Trophoblast cell (in vitro differentiated cells and primary cell): ENCODE measurements around the gene UBAC2.

Source experiments
- DNase-seq, 2 donors: peaks; one replicate each; pipeline ENCODE4 v3.0.0-alpha.2; 2016
- H2AFZ ChIP-seq: 2 replicates; pipeline ENCODE4 v1.6.1; 2013; ENCODE audit warnings: low read length, moderate library complexity, mild to moderate bottlenecking; ENCODE audit not compliant: insufficient read depth, poor library complexity
- H2AK5ac ChIP-seq: 2 replicates; pipeline ENCODE4 v1.6.1; 2013; ENCODE audit warnings: mild to moderate bottlenecking, low read length
- H2BK120ac ChIP-seq: 2 replicates; pipeline ENCODE4 v1.6.1; 2013; ENCODE audit warnings: low read length, mild to moderate bottlenecking, moderate library complexity; ENCODE audit not compliant: insufficient read depth, poor library complexity
- H2BK12ac ChIP-seq: 2 replicates; pipeline ENCODE4 v1.6.1; 2013; ENCODE audit warnings: mild to moderate bottlenecking, low read length, moderate library complexity
- H2BK5ac ChIP-seq: 2 replicates; pipeline ENCODE4 v1.6.1; 2013; ENCODE audit warnings: low read length, low read depth, moderate library complexity, mild to moderate bottlenecking; ENCODE audit not compliant: poor library complexity
- H3K14ac ChIP-seq: 2 replicates; pipeline ENCODE4 v1.6.1; 2013; ENCODE audit warnings: mild to moderate bottlenecking, low read length
- H3K18ac ChIP-seq: 2 replicates; pipeline ENCODE4 v1.6.1; 2013; ENCODE audit warnings: mild to moderate bottlenecking, low read length
- H3K23ac ChIP-seq: 2 replicates; pipeline ENCODE4 v1.6.1; 2013; ENCODE audit warnings: low read length
- H3K27ac ChIP-seq: 2 replicates; pipeline ENCODE4 v1.5.1; 2013; ENCODE audit warnings: low read depth, mild to moderate bottlenecking, inconsistent platforms, low read length, moderate library complexity
- H3K27me3 ChIP-seq: 2 replicates; pipeline ENCODE4 v1.6.1; 2013; ENCODE audit warnings: inconsistent platforms, mild to moderate bottlenecking, low read length, moderate library complexity; ENCODE audit not compliant: insufficient read depth
- H3K36me3 ChIP-seq, 2 experiments: 1 replicate in 1 of 2; 2 replicates in 1 of 2; pipeline ENCODE4 v1.6.1; 2013; ENCODE audit warnings: low read length in 2 of 2, mild to moderate bottlenecking in 2 of 2, moderate library complexity in 1 of 2; ENCODE audit not compliant: insufficient read depth in 2 of 2, control insufficient read depth in 1 of 2
- H3K4ac ChIP-seq: 2 replicates; pipeline ENCODE4 v1.6.1; 2013; ENCODE audit warnings: low read depth, mild to moderate bottlenecking, low read length, moderate library complexity
- H3K4me1 ChIP-seq, 2 experiments: 1 replicate in 1 of 2; 2 replicates in 1 of 2; pipeline ENCODE4 v1.6.1; 2013; ENCODE audit warnings: low read length in 2 of 2, mild to moderate bottlenecking in 2 of 2, moderate library complexity in 1 of 2; ENCODE audit not compliant: insufficient read depth in 2 of 2, control insufficient read depth in 1 of 2
- H3K4me2 ChIP-seq: 2 replicates; pipeline ENCODE4 v1.6.1; 2013; ENCODE audit warnings: inconsistent platforms, mild to moderate bottlenecking, low read length, moderate library complexity
- H3K4me3 ChIP-seq: 2 replicates; pipeline ENCODE4 v1.5.1; 2013; ENCODE audit warnings: mild to moderate bottlenecking, low read depth, low read length, inconsistent platforms
- H3K79me1 ChIP-seq: one replicate; pipeline ENCODE4 v1.6.1; 2013; ENCODE audit warnings: low read length
- H3K79me2 ChIP-seq: 2 replicates; pipeline ENCODE4 v1.6.1; 2013; ENCODE audit warnings: low read length, mild to moderate bottlenecking; ENCODE audit not compliant: control insufficient read depth, insufficient read depth, poor library complexity
- H3K9ac ChIP-seq: 2 replicates; pipeline ENCODE4 v1.6.1; 2013; ENCODE audit warnings: mild to moderate bottlenecking, low read length
- H3K9me3 ChIP-seq: 2 replicates; pipeline ENCODE4 v1.6.1; 2013; ENCODE audit warnings: low read depth, mild to moderate bottlenecking, control low read depth, inconsistent platforms, low read length; ENCODE audit not compliant: insufficient read depth
- H4K12ac ChIP-seq: 2 replicates; pipeline ENCODE4 v1.6.1; 2013; ENCODE audit warnings: low read depth, mild to moderate bottlenecking, low read length, moderate library complexity
- H4K8ac ChIP-seq: 2 replicates; pipeline ENCODE4 v1.6.1; 2013; ENCODE audit warnings: low read depth, mild to moderate bottlenecking, low read length, moderate library complexity
- H4K91ac ChIP-seq: one replicate; pipeline ENCODE4 v1.6.1; 2013; ENCODE audit warnings: low read depth, mild to moderate bottlenecking, low read length, moderate library complexity
- WGBS: extraction: QIAGEN DNeasy Blood & Tissue Kit; methylation state at CpG from one replicate; pipeline ENCODE4 v1.1.7; 2013; ENCODE audit warnings: missing lambda C conversion rate; ENCODE audit not compliant: insufficient read length, insufficient coverage; ENCODE audit errors: extremely low coverage; 5-methylcytosine and 5-hydroxymethylcytosine counted together

Gene UBAC2

GRCh38 chr13:99311748-99312492 lies 111.3 kb downstream of the UBAC2 start:
- no peaks in the 10 kb centered on the region for H3K27me3 ChIP-seq
- H3K36me3 ChIP-seq, result no peaks in the 10 kb centered on the region
- H2AFZ ChIP-seq, result no peak overlapping the region
- H3K27ac ChIP-seq, result no peak overlapping the region
- no peaks in the 10 kb centered on the region for H3K79me2 ChIP-seq
- no peak overlapping the region for H2BK5ac ChIP-seq
- H4K8ac ChIP-seq, result no peak overlapping the region
- H4K91ac ChIP-seq, result no peak overlapping the region
- H3K4ac ChIP-seq, result no peak overlapping the region
- no peak overlapping the region for H4K12ac ChIP-seq
- H3K4me3 ChIP-seq, result peak overlapping the region; percentile 46
- H3K9ac ChIP-seq, result no peak overlapping the region
- H3K4me2 ChIP-seq, result no peak overlapping the region
- H3K4me1 ChIP-seq, result peaks cover 0 to 4% of the 10 kb centered on the region in 2 experiments
- H2BK12ac ChIP-seq, result no peak overlapping the region
- DNase-seq, result no peak
- no peak overlapping the region for H2AK5ac ChIP-seq
- no peaks in the 10 kb centered on the region for H3K79me1 ChIP-seq
- no peak overlapping the region for H2BK120ac ChIP-seq
- H3K14ac ChIP-seq, result no peak overlapping the region
- H3K9me3 ChIP-seq, result no peaks in the 10 kb centered on the region
- peak overlapping the region; percentile 37 for H3K23ac ChIP-seq
- WGBS, result no CpG with 5 or more reads among the region's 10 CpGs
- no peak overlapping the region for H3K18ac ChIP-seq

- no CpG with 5 or more reads among the region's 7 CpGs for WGBS
- no peaks in the 10 kb centered on the region for H3K9me3 ChIP-seq
These were observed 111.8 kb downstream of the UBAC2 start for GRCh38 chr13:99312493-99312883.

DNA sequence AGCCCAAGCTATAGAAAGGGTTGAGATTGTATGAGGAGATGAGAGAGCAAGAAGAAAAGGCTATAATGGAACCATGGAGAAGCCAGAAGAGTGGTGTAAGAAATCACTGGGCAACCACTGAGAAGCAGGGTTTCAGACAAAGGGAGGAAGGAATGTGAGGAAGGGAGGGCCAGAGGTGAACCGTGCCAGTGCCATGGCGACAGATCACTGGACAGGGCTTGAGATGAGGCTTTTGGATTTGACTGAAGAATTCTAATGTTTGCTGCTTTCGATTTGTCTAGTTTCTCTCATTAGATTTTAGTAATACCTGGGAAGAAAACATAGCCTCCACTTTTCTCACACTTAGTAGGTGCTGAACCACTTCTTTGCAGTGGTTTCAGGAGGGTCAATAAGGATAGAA lies 112.8 kb downstream of the UBAC2 start:
- H4K12ac ChIP-seq, result no peak overlapping the region
- H3K36me3 ChIP-seq, result peaks cover 0 to 2% of the 10 kb centered on the region in 2 experiments
- no peak for DNase-seq
- no peak overlapping the region for H4K8ac ChIP-seq
- H3K9ac ChIP-seq, result no peak overlapping the region
- no peaks in the 10 kb centered on the region for H3K4me1 ChIP-seq
- H2AK5ac ChIP-seq, result no peak overlapping the region
- H3K4me3 ChIP-seq, result no peak overlapping the region
- no peak overlapping the region for H3K4ac ChIP-seq
- no peak overlapping the region for H3K18ac ChIP-seq
- H3K23ac ChIP-seq, result no peak overlapping the region
- no peak overlapping the region for H2BK5ac ChIP-seq
- no peaks in the 10 kb centered on the region for H3K27me3 ChIP-seq
- no peaks in the 10 kb centered on the region for H3K79me2 ChIP-seq
- no peaks in the 10 kb centered on the region for H3K9me3 ChIP-seq
- H4K91ac ChIP-seq, result no peak overlapping the region
- H3K79me1 ChIP-seq, result no peaks in the 10 kb centered on the region
- H2AFZ ChIP-seq, result no peak overlapping the region
- H2BK120ac ChIP-seq, result no peak overlapping the region
- no peak overlapping the region for H3K27ac ChIP-seq
- WGBS, result no CpG with 5 or more reads among the region's 3 CpGs
- H3K4me2 ChIP-seq, result no peak overlapping the region
- no peak overlapping the region for H3K14ac ChIP-seq
- no peak overlapping the region for H2BK12ac ChIP-seq

More at GRCh38 chr13:99312493-99312883, 111.8 kb downstream of the UBAC2 start:
- Histone ChIP-seq H3K27ac (no peak overlapping the region), H3K14ac (no peak overlapping the region), H2BK5ac (no peak overlapping the region), H4K91ac (no peak overlapping the region), H3K18ac (peak overlapping the region; percentile 33), H4K8ac (no peak overlapping the region), H2AFZ (no peak overlapping the region), H3K4me3 (no peak overlapping the region), H3K36me3 (no peaks in the 10 kb centered on the region), H3K4me2 (no peak overlapping the region), H3K79me2 (no peaks in the 10 kb centered on the region), H3K4me1 (peaks cover 0 to 4% of the 10 kb centered on the region in 2 experiments), H4K12ac (no peak overlapping the region), H2AK5ac (no peak overlapping the region), H2BK120ac (no peak overlapping the region), H2BK12ac (no peak overlapping the region), H3K27me3 (no peaks in the 10 kb centered on the region), H3K23ac (no peak overlapping the region), H3K79me1 (no peaks in the 10 kb centered on the region), H3K4ac (no peak overlapping the region), H3K9ac (no peak overlapping the region)
- peak; percentile 48 to 54 for DNase-seq

GRCh38 chr13:99313941-99314340 lies 113.3 kb downstream of the UBAC2 start:
- Histone ChIP-seq H2BK5ac (no peak overlapping the region), H3K79me2 (no peaks in the 10 kb centered on the region), H3K9me3 (no peaks in the 10 kb centered on the region), H3K4me2 (no peak overlapping the region), H3K79me1 (no peaks in the 10 kb centered on the region), H2BK12ac (no peak overlapping the region), H3K4ac (no peak overlapping the region), H3K18ac (no peak overlapping the region), H2AK5ac (no peak overlapping the region), H3K27ac (no peak overlapping the region), H3K4me1 (no peaks in the 10 kb centered on the region), H3K36me3 (peaks cover 0 to 2% of the 10 kb centered on the region in 2 experiments), H2AFZ (no peak overlapping the region), H4K8ac (no peak overlapping the region), H2BK120ac (no peak overlapping the region), H3K14ac (no peak overlapping the region), H3K4me3 (no peak overlapping the region), H4K12ac (no peak overlapping the region), H4K91ac (no peak overlapping the region), H3K9ac (no peak overlapping the region), H3K27me3 (no peaks in the 10 kb centered on the region), H3K23ac (no peak overlapping the region)
- DNase-seq, result no peak
- no CpG with 5 or more reads among the region's 1 CpG for WGBS
